HepG2 (cell line): ENCODE data around the gene SIRPB1. TPM values are rescaled to one million over a fixed set of nuclear protein-coding genes. Genes with fewer than 3 reads are reported as not detected.

Source experiments
- ATAC-seq: fragments of 200-7000 bp; cut with Tn5 transposase; 3 replicates; pipeline ENCODE4 v1.9.1; 2020; ENCODE audit warnings: mild to moderate bottlenecking, moderate library complexity
- BruUV-seq: library from RNA; stranded (reverse); fragments of 400-500 nt; replicated peaks from 2 replicates; lab custom pipeline; 2021; lab: Mats Ljungman, UMichigan
- CTCF ChIA-PET: fragments of 300-600 bp; formaldehyde crosslinking; extraction: SDS; loops from one replicate; lab custom pipeline; 2021; ENCODE audit warnings: low total read pairs, inconsistent platforms, low intra/inter-chr PET ratio; lab: Yijun Ruan, JAX
- POLR2A ChIA-PET: fragments of 350-600 bp; sonication (Branson Sonifier 250); formaldehyde crosslinking; loops from one replicate; lab custom pipeline; 2020; ENCODE audit warnings: antibody characterized with exemption, inconsistent platforms; lab: Yijun Ruan, JAX
- DNase-seq: peaks from one replicate; pipeline ENCODE4 v3.0.0-alpha.2; 2015; ENCODE audit warnings: low spot score
- FAIRE-seq: peaks from 3 replicates; lab custom pipeline; 2011; peaks lifted over from hg19 to GRCh38; lab: Jason Lieb, UNC
- H2AFZ ChIP-seq: one replicate; pipeline ENCODE4 v1.6.1; 2011; ENCODE audit warnings: low read length, inconsistent platforms
- H3K27ac ChIP-seq: fragments of 300-600 bp; 3 replicates; pipeline ENCODE4 v1.8.0; 2011; ENCODE audit warnings: mixed run types, mild to moderate bottlenecking, mixed read lengths, low read length, inconsistent platforms; ENCODE audit not compliant: insufficient read depth; ENCODE audit errors: extremely low read length
- H3K27me3 ChIP-seq, 2 experiments: fragments of 200-600 bp in 1 of 2; 2 replicates in 1 of 2; 3 replicates in 1 of 2; pipeline versions ENCODE4 v1.6.0 to v1.8.0; 2011; ENCODE audit warnings: low read length in 2 of 2, mild to moderate bottlenecking in 2 of 2, moderate library complexity in 2 of 2, inconsistent platforms in 1 of 2; ENCODE audit not compliant: insufficient read depth in 2 of 2, control insufficient read depth in 1 of 2
- H3K36me3 ChIP-seq, 2 experiments: fragments of 200-600 bp in 1 of 2; replicated peaks in 1 of 2; 2 replicates in 1 of 2; 3 replicates in 1 of 2; pipeline versions ENCODE4 v1.5.1 to v1.8.0; 2011; ENCODE audit warnings: low read length in 2 of 2, inconsistent platforms in 1 of 2; ENCODE audit not compliant: insufficient read depth in 2 of 2, control insufficient read depth in 1 of 2
- H3K4me1 ChIP-seq: 2 replicates; pipeline ENCODE4 v1.5.1; 2012; ENCODE audit warnings: low read length, inconsistent platforms; ENCODE audit not compliant: insufficient read depth
- H3K4me2 ChIP-seq: 2 replicates; pipeline ENCODE4 v1.6.0; 2011; ENCODE audit warnings: low read depth, low read length, inconsistent platforms
- H3K4me3 ChIP-seq, 3 experiments: fragments of 200-600 bp in 1 of 3; sonication (generic), shearing (Covaris generic) in 1 of 3; replicated peaks in 1 of 3; 2 replicates each; pipeline ENCODE4 v1.5.1; 2011 to 2016; ENCODE audit warnings: low read length in 3 of 3, inconsistent platforms in 2 of 3, low read depth in 2 of 3, mild to moderate bottlenecking in 2 of 3, control low read depth in 1 of 3, mixed read lengths in 1 of 3; ENCODE audit not compliant: insufficient read depth in 1 of 3
- H3K79me2 ChIP-seq: one replicate; pipeline ENCODE4 v1.6.1; 2011; ENCODE audit warnings: low read length, inconsistent platforms; ENCODE audit not compliant: insufficient read depth
- H3K9ac ChIP-seq: 2 replicates; pipeline ENCODE4 v1.6.0; 2011; ENCODE audit warnings: mild to moderate bottlenecking, low read depth, low read length, inconsistent platforms; ENCODE audit not compliant: insufficient read depth
- H3K9me3 ChIP-seq: 2 replicates; pipeline ENCODE4 v1.5.1; 2012; ENCODE audit warnings: mild to moderate bottlenecking, low read length
- H4K20me1 ChIP-seq: 2 replicates; pipeline ENCODE4 v1.6.0; 2011; ENCODE audit warnings: inconsistent platforms, mild to moderate bottlenecking, low read length, moderate library complexity; ENCODE audit not compliant: insufficient read depth
- CREM ChIP-seq, 2 experiments: sonication (generic) in 1 of 2; formaldehyde crosslinking in 1 of 2; IDR thresholded peaks; 2 replicates each; pipeline versions ENCODE4 v1.4.0 to v1.6.1; 2016 to 2020; ENCODE audit warnings: antibody characterized with exemption in 1 of 2, mild to moderate bottlenecking in 1 of 2, missing genetic modification reagents in 1 of 2
- HNRNPH1 ChIP-seq: fragments of 200-400 bp; formaldehyde crosslinking; optimal IDR thresholded peaks from 2 replicates; pipeline ENCODE3; 2017; ENCODE audit warnings: mild to moderate bottlenecking, low read depth, low read length
- HOXA9 ChIP-seq: sonication (generic); formaldehyde crosslinking; IDR thresholded peaks from 2 replicates; pipeline ENCODE4 v1.8.1; 2022; ENCODE audit warnings: missing genetic modification reagents, mild to moderate bottlenecking, moderate library complexity, borderline replicate concordance
- PRPF4 ChIP-seq: fragments of 200-400 bp; formaldehyde crosslinking; IDR thresholded peaks from 2 replicates; pipeline ENCODE4 v1.6.1; 2016; ENCODE audit warnings: low read length, low read depth; ENCODE audit not compliant: poor library complexity, severe bottlenecking
- SPEN ChIP-seq: sonication (generic); formaldehyde crosslinking; IDR thresholded peaks from 2 replicates; pipeline ENCODE4 v1.5.1; 2020; ENCODE audit warnings: low read depth, mild to moderate bottlenecking, missing genetic modification reagents
- ZNF230 ChIP-seq: sonication (generic); formaldehyde crosslinking; IDR thresholded peaks from 2 replicates; pipeline ENCODE4 v1.4.0; 2020; ENCODE audit warnings: mild to moderate bottlenecking, missing genetic modification reagents
- ZNF7 ChIP-seq: IDR thresholded peaks from 2 replicates; pipeline ENCODE4 v1.6.1; 2016; ENCODE audit warnings: missing biosample characterization, missing genetic modification reagents
- ZNF777 ChIP-seq: sonication (generic); formaldehyde crosslinking; IDR thresholded peaks from 2 replicates; pipeline ENCODE4 v1.4.0; 2020; ENCODE audit warnings: missing genetic modification reagents
- WGBS: methylation state at CpG from one replicate; pipeline ENCODE4 v1.1.6; 2017; ENCODE audit warnings: low lambda C conversion rate; 5-methylcytosine and 5-hydroxymethylcytosine counted together
- in situ Hi-C: cut with HindIII; loops from 2 replicates; pipeline ENCODE4 v1.10.0; 2017; ENCODE audit warnings: low pct_unique_long_range_greater_than_20kb; ENCODE audit not compliant: extremely low pct_ligation_motif_present
- intact Hi-C: fragments of 100-400 bp; cut with micrococcal nuclease; formaldehyde crosslinking; loops from one replicate; pipeline ENCODE4 v1.10.0; 2022; ENCODE audit not compliant: unreplicated experiment
- polyA plus RNA-seq, 8 experiments: library from polyadenylated mRNA; depleted of rRNA in 3 of 8; stranded (reverse) in 7 of 8; unstranded in 1 of 8; fragments of >200 nt; fragmentation: Illumina TruSeq in 4 of 8; extraction: Trizol in 4 of 8; gene quantifications; 2 replicates each; pipeline versions ENCODE4 v1.2.1 to v1.2.3, GENCODE V29; 2011 to 2016; ENCODE audit warnings: low read depth in 4 of 8, missing spikeins in 1 of 8, mixed read lengths in 1 of 8; ENCODE audit not compliant: insufficient read depth in 1 of 8
- total RNA-seq, 5 experiments: library from RNA; depleted of rRNA; stranded (reverse); fragments of >200 nt; fragmentation: Illumina TruSeq; extraction: Trizol; gene quantifications; 2 replicates each; pipeline ENCODE4 v1.2.3, GENCODE V29; 2016; ENCODE audit warnings: low read depth in 1 of 5
- TF ChIP-seq, protein P1 (sequence below): sonication (generic); formaldehyde crosslinking; IDR thresholded peaks from 2 replicates; pipeline ENCODE4 v1.4.0; 2020; ENCODE audit warnings: missing genetic modification reagents
- TF ChIP-seq, protein P2 (sequence below), 2 experiments: fragments of 450-650 bp in 1 of 2; sonication (generic) in 1 of 2; formaldehyde crosslinking; IDR thresholded peaks; 2 replicates each; pipeline versions ENCODE4 v1.5.0 to v1.8.0; 2020 to 2022; ENCODE audit warnings: mild to moderate bottlenecking in 1 of 2, missing genetic modification reagents in 1 of 2

Gene SIRPB1
- total and polyA plus RNA-seq, 2 of the 13 experiments (the other 11 are each of a cell fraction or from before 2014, with no cell fraction given), result 0.41 to 1.4 TPM

DNA sequence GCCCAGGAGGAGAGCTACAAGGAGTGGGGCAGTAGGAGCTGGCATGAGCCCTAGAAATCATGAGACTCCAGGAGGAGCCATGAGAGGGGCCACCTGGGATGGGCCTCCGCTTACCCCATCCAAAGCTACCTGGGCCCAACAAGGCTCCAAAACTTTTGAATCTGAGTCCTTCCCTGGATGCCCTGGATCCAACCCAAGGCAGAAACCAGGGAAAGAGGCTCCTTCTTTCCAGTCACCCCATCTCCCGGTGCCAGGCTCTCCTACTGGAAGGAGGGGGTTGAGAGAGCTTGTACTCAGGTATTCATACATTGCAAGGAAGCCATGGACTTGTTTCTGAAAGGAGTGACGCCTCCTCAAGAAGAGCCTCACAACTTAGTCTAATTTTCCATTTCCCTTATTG is 45.5 kb upstream of the SIRPB1 start:
- Histone ChIP-seq H3K36me3 (no peaks in the 10 kb centered on the region), H3K27me3 (peaks cover 0 to 17% of the 10 kb centered on the region in 2 experiments; a peak in 1 of 5 replicates), H4K20me1 (no peaks in the 10 kb centered on the region), H3K27ac (no peak overlapping the region), H3K79me2 (no peaks in the 10 kb centered on the region), H3K9ac (no peak overlapping the region), H3K9me3 (no peaks in the 10 kb centered on the region), H3K4me1 (no peaks in the 10 kb centered on the region), H3K4me2 (no peak overlapping the region), H3K4me3 (no peak overlapping the region), H2AFZ (no peak overlapping the region)
- BruUV-seq, result no TSS peak
- FAIRE-seq (no peak), ATAC-seq (no peak), DNase-seq (no peak)
- intact Hi-C loops (no loop called here), in situ Hi-C loops (no loop called here)
- WGBS, result 11% methylated on average over 3 of the region's 3 CpGs
- ChIA-PET POLR2A (no interaction called here), CTCF (no interaction called here)
- no peak for TF ChIP-seq HOXA9 (CRISPR knock-in tag)
- TF ChIP-seq PRPF4, result no peak
- TF ChIP-seq ZNF7 (CRISPR knock-in tag), result no peak
- no peak for TF ChIP-seq ZNF230 (CRISPR knock-in tag)
- TF ChIP-seq ZNF777 (CRISPR knock-in tag), result no peak
- TF ChIP-seq CREM (IDR thresholded peaks at IDR 0.05), result no peak
- no peak for TF ChIP-seq CREM (CRISPR knock-in tag; IDR thresholded peaks at IDR 0.05)
- no peak for TF ChIP-seq HNRNPH1
- TF ChIP-seq, protein P1, sequence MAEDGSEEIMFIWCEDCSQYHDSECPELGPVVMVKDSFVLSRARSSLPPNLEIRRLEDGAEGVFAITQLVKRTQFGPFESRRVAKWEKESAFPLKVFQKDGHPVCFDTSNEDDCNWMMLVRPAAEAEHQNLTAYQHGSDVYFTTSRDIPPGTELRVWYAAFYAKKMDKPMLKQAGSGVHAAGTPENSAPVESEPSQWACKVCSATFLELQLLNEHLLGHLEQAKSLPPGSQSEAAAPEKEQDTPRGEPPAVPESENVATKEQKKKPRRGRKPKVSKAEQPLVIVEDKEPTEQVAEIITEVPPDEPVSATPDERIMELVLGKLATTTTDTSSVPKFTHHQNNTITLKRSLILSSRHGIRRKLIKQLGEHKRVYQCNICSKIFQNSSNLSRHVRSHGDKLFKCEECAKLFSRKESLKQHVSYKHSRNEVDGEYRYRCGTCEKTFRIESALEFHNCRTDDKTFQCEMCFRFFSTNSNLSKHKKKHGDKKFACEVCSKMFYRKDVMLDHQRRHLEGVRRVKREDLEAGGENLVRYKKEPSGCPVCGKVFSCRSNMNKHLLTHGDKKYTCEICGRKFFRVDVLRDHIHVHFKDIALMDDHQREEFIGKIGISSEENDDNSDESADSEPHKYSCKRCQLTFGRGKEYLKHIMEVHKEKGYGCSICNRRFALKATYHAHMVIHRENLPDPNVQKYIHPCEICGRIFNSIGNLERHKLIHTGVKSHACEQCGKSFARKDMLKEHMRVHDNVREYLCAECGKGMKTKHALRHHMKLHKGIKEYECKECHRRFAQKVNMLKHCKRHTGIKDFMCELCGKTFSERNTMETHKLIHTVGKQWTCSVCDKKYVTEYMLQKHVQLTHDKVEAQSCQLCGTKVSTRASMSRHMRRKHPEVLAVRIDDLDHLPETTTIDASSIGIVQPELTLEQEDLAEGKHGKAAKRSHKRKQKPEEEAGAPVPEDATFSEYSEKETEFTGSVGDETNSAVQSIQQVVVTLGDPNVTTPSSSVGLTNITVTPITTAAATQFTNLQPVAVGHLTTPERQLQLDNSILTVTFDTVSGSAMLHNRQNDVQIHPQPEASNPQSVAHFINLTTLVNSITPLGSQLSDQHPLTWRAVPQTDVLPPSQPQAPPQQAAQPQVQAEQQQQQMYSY (CRISPR knock-in tag), result no peak
- TF ChIP-seq, protein P2, sequence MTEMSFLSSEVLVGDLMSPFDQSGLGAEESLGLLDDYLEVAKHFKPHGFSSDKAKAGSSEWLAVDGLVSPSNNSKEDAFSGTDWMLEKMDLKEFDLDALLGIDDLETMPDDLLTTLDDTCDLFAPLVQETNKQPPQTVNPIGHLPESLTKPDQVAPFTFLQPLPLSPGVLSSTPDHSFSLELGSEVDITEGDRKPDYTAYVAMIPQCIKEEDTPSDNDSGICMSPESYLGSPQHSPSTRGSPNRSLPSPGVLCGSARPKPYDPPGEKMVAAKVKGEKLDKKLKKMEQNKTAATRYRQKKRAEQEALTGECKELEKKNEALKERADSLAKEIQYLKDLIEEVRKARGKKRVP (CRISPR knock-in tag; IDR thresholded peaks at IDR 0.05), result no peak
- TF ChIP-seq SPEN, result no peak
